Measurements from ENCODE around the gene MT1H.
"Not testable (repeated sequence)": the region's sequence is repeated elsewhere in the genome, so short reads cannot be mapped to it uniquely, and the experiment has no call there.

The MT1H gene

GRCh38 chr16:56684926-56685590 lies 15.4 kb downstream of the MT1H start:
- no peak for DNase-seq

- no peak for DNase-seq
Observed at GRCh38 chr16:56686758-56687157, 17.1 kb downstream of the MT1H start.

- DNase-seq, result no peak
Observed at GRCh38 chr16:56688762-56689161, 19.1 kb downstream of the MT1H start.

- DNase-seq, result no peak
Observed at GRCh38 chr16:56689171-56689570, 19.6 kb downstream of the MT1H start.

- DNase-seq, result no peak
Observed at GRCh38 chr16:56690420-56691122, 21.0 kb downstream of the MT1H start.

- DNase-seq, result no peak
Observed at GRCh38 chr16:56691885-56692284, 22.3 kb downstream of the MT1H start.

GRCh38 chr16:56695246-56695645 lies 25.6 kb downstream of the MT1H start:
- DNase-seq, result no peak

GRCh38 chr16:56697456-56698155 lies 28.0 kb downstream of the MT1H start:
- no peak for DNase-seq

GRCh38 chr16:56700195-56700594 lies 30.6 kb downstream of the MT1H start:
- DNase-seq, result no peak

GRCh38 chr16:56700631-56701030 lies 31.0 kb downstream of the MT1H start:
- DNase-seq, result no peak

GRCh38 chr16:56701534-56701933 lies 31.9 kb downstream of the MT1H start:
- DNase-seq, result no peak

GRCh38 chr16:56702836-56703235 lies 33.2 kb downstream of the MT1H start:
- DNase-seq, result no peak

GRCh38 chr16:56708525-56709442 lies 39.2 kb downstream of the MT1H start:
- no peak for DNase-seq

- DNase-seq, result no peak
Observed at GRCh38 chr16:56709443-56710040, 39.9 kb downstream of the MT1H start.

GRCh38 chr16:56710181-56710737 lies 40.6 kb downstream of the MT1H start:
- DNase-seq, result no peak

GRCh38 chr16:56711862-56712261 lies 42.2 kb downstream of the MT1H start:
- no peak for DNase-seq

- DNase-seq, result no peak
Observed at GRCh38 chr16:56713794-56714193, 44.2 kb downstream of the MT1H start.

- no peak for DNase-seq
Observed at GRCh38 chr16:56715126-56715525, 45.5 kb downstream of the MT1H start.

- DNase-seq, result no peak
Observed at GRCh38 chr16:56716761-56717160, 47.1 kb downstream of the MT1H start.

GRCh38 chr16:56717532-56717931 lies 47.9 kb downstream of the MT1H start:
- not testable (repeated sequence) for DNase-seq

Data from bone marrow (tissue), 2 donors.